ENCODE data around the gene TMEM163.

The TMEM163 gene

GRCh38 chr2:134682726-134683125 lies 36.1 kb downstream of the TMEM163 start:
- no peaks in the 10 kb centered on the region for H3K4me1 ChIP-seq
- TF ChIP-seq, protein P1, sequence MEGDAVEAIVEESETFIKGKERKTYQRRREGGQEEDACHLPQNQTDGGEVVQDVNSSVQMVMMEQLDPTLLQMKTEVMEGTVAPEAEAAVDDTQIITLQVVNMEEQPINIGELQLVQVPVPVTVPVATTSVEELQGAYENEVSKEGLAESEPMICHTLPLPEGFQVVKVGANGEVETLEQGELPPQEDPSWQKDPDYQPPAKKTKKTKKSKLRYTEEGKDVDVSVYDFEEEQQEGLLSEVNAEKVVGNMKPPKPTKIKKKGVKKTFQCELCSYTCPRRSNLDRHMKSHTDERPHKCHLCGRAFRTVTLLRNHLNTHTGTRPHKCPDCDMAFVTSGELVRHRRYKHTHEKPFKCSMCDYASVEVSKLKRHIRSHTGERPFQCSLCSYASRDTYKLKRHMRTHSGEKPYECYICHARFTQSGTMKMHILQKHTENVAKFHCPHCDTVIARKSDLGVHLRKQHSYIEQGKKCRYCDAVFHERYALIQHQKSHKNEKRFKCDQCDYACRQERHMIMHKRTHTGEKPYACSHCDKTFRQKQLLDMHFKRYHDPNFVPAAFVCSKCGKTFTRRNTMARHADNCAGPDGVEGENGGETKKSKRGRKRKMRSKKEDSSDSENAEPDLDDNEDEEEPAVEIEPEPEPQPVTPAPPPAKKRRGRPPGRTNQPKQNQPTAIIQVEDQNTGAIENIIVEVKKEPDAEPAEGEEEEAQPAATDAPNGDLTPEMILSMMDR (IDR thresholded peaks at IDR 0.05) = no peak
- H3K4me3 ChIP-seq = no peak overlapping the region
- H3K36me3 ChIP-seq = no peaks in the 10 kb centered on the region
- no peak for DNase-seq
- H3K9me3 ChIP-seq = no peaks in the 10 kb centered on the region
- intact Hi-C loops (cut with DNase I; ENCODE audit: low total_unique reads) = no loop called here
- H3K27ac ChIP-seq = no peak overlapping the region
- H3K27me3 ChIP-seq = no peaks in the 10 kb centered on the region

- Histone ChIP-seq H3K9me3 (no peaks in the 10 kb centered on the region), H3K27ac (no peak overlapping the region), H3K27me3 (no peaks in the 10 kb centered on the region), H3K4me3 (no peak overlapping the region), H3K36me3 (no peaks in the 10 kb centered on the region), H3K4me1 (no peaks in the 10 kb centered on the region)
- intact Hi-C loops (cut with DNase I; ENCODE audit: low total_unique reads) = no loop called here
- DNase-seq = no peak
- TF ChIP-seq, protein P1 (IDR thresholded peaks at IDR 0.05) = no peak
These were observed 37.6 kb downstream of the TMEM163 start for GRCh38 chr2:134681201-134681600.

GRCh38 chr2:134679745-134680144 lies 39.1 kb downstream of the TMEM163 start:
- intact Hi-C loops (cut with DNase I; ENCODE audit: low total_unique reads) = no loop called here
- no peaks in the 10 kb centered on the region for H3K4me1 ChIP-seq
- H3K4me3 ChIP-seq = no peak overlapping the region
- TF ChIP-seq, protein P1 (IDR thresholded peaks at IDR 0.05) = no peak
- no peaks in the 10 kb centered on the region for H3K9me3 ChIP-seq
- no peaks in the 10 kb centered on the region for H3K27me3 ChIP-seq
- no peak for DNase-seq
- H3K36me3 ChIP-seq = no peaks in the 10 kb centered on the region
- H3K27ac ChIP-seq = no peak overlapping the region

GRCh38 chr2:134679294-134679693 lies 39.5 kb downstream of the TMEM163 start:
- Histone ChIP-seq H3K9me3 (no peaks in the 10 kb centered on the region), H3K27ac (no peak overlapping the region), H3K36me3 (no peaks in the 10 kb centered on the region), H3K27me3 (no peaks in the 10 kb centered on the region), H3K4me3 (no peak overlapping the region), H3K4me1 (no peaks in the 10 kb centered on the region)
- intact Hi-C loops (cut with DNase I; ENCODE audit: low total_unique reads) = no loop called here
- TF ChIP-seq, protein P1 (IDR thresholded peaks at IDR 0.05) = no peak
- DNase-seq = no peak

DNA sequence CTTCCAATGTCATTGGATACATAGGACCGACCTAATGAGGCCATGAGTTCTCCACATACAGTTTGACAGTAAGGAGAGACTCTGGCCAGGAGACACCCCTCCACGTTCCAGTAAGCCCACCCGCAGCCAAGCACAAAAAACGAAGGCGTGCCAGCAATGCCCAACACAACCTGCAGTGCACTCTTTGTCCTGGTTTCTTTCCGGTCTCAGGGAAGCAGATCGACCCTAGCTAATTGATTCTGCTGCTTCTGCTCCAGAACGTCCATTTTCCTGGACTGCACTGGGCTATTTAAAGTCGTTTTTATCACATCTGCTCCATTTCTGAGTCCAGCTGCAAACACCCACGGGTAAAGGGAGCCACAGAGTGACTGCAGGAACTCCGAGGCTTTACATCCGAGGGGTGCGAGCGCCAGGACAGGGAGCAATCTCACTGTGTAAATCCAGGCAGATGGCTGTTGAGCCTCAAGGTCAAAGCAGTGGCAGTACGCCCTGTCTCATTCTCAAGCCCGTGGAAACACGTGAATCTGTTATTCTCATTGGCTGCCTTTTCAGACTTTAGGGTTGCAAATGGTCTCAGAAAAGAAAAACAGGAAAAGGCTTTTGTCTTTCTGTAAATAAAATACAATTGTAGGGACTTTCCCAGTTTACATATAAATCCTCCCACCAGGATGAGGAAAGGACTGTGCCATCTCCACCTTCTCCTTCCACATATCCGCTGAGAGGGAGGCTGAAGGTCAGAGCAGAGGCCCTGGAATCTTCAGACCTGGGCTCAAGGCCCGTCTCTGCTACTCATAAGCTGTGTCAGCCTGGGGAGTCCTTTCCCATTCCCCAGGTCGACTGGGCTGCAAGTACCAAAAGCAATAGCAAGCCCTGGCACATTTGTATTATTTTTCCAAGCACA lies 40.7 kb downstream of the TMEM163 start:
- intact Hi-C loops (cut with DNase I; ENCODE audit: low total_unique reads) = no loop called here
- Histone ChIP-seq H3K9me3 (no peaks in the 10 kb centered on the region), H3K27me3 (no peaks in the 10 kb centered on the region), H3K36me3 (no peaks in the 10 kb centered on the region), H3K4me1 (no peaks in the 10 kb centered on the region), H3K27ac (no peak overlapping the region), H3K4me3 (no peak overlapping the region)
- no peak for DNase-seq
- TF ChIP-seq, protein P1 (IDR thresholded peaks at IDR 0.05) = no peak
